Stimulated activated CD8-positive, alpha-beta memory T cell treated with anti-CD3 and anti-CD28 coated beads, Interleukin-4, amount 100 ng/mL, for 1 hour (primary cell): ENCODE data around the gene COL1A2.

Source experiments
- DNase-seq, 2 donors: peaks; one replicate each; pipeline ENCODE4 v3.0.0-alpha.2; 2020; ENCODE audit warnings: low read depth in 2 of 2, low spot score in 1 of 2

The COL1A2 gene

DNA sequence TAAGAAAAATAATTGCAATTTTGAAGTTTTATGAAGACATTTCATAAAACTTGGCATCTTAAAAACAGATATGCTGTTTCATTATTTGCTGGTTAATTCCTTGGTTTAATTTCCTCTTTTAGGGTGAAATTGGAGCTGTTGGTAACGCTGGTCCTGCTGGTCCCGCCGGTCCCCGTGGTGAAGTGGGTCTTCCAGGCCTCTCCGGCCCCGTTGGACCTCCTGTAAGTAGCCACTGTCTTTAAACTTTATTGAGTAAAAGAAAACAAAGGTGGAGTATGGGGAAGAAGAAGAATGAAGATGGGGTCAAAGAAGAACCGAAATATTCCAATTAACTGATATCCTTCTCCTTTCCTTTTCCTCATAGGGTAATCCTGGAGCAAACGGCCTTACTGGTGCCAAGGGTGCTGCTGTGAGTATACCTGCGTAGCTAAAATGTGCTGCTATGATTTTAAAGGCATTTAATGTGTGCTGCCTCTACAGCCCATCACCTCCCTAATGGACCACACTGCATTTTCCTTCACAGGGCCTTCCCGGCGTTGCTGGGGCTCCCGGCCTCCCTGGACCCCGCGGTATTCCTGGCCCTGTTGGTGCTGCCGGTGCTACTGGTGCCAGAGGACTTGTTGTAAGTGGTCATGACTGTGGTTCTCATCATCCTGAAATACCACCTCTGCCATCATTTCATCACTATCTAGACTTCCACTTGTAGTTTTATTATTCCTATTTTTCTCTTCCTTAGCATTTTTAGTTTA lies 14.7 kb downstream of the COL1A2 start:
- no peak for DNase-seq

GRCh38 chr7:94410413-94411187 lies 15.9 kb downstream of the COL1A2 start:
- DNase-seq, result no peak

DNA sequence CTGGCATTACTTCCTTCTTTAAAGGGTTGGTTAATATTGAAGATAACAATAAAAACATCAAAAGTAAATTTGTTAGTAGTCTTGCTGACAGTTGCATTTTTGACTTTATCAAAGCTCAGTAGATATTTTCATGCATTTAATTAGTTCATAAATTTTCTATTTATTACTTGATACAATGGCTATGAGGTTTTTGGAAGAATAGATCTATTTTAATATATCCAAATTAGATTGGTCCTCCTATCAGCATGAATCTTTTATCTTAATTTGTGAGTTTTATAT lies 16.4 kb downstream of the COL1A2 start:
- DNase-seq, result no peak

DNA sequence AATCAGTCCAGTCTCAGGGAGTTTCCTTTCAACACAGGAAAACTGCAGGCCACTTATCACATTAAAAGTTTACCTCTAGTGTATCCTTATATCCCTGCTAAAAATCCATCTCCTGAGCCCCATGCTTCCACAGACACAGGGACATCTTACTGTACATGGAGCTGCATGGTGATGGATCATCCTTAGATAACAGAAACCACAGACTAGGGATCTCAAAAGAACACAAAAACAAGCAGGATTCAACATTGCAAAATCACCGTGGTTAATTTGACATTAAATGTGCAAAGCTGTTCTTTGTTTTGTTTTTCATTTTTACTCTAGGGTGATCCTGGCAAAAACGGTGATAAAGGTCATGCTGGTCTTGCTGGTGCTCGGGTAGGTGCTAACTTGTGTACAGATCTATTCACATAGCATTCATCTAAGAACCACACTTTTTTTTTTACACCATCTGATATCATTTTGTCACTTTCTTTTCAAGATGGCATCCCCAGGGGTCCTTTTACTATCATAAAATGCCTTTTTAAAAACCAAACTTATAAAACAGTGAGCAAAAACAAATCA lies 18.1 kb downstream of the COL1A2 start:
- no peak for DNase-seq

- DNase-seq, result no peak
Measured at GRCh38 chr7:94414481-94414880, 19.8 kb downstream of the COL1A2 start.

DNA sequence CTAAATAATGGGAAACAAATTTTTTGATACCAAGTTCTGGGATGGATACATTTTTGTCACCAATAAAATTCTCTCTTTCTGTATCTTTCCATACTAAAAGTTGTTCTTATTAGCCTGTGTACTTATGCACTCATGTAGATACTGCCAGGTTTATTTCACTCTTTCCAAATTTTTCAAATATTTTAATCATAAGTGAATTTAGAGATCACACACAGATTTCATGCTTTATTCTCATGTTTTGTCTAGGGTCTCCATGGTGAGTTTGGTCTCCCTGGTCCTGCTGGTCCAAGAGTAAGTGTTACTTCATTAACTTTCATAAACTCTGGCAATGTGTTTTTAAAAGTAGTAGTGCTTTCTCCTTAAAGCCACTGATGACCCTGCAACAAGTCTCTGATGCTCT lies 20.3 kb downstream of the COL1A2 start:
- DNase-seq, result no peak

- DNase-seq, result no peak
Measured at GRCh38 chr7:94417306-94417705, 22.6 kb downstream of the COL1A2 start.

DNA sequence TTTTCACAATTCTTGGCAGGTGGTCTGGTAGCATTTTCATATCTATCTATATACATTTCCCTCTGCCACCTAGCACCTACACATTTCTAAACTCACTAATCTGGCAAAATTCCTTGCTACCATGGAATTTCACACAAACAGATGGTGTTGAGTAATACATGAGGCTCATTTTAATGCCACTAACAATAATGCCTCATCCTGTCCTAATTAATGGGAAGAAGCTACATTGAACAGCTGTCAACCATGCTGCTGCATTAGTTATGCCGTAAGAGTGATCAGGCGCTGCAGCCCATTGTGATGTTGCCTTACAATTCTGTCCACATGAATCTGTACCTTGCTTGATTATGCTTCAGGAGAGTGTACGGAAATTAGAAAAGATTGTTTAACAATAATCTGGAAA lies 23.2 kb downstream of the COL1A2 start:
- DNase-seq, result no peak

GRCh38 chr7:94418851-94419250 lies 24.2 kb downstream of the COL1A2 start:
- no peak for DNase-seq

- DNase-seq, result no peak
Measured at GRCh38 chr7:94420328-94420727, 25.6 kb downstream of the COL1A2 start.

GRCh38 chr7:94421681-94422080 lies 27.0 kb downstream of the COL1A2 start:
- DNase-seq, result no peak

- no peak for DNase-seq
Measured at GRCh38 chr7:94422136-94422535, 27.4 kb downstream of the COL1A2 start.

- DNase-seq, result no peak
Measured at GRCh38 chr7:94422827-94423460, 28.2 kb downstream of the COL1A2 start.

DNA sequence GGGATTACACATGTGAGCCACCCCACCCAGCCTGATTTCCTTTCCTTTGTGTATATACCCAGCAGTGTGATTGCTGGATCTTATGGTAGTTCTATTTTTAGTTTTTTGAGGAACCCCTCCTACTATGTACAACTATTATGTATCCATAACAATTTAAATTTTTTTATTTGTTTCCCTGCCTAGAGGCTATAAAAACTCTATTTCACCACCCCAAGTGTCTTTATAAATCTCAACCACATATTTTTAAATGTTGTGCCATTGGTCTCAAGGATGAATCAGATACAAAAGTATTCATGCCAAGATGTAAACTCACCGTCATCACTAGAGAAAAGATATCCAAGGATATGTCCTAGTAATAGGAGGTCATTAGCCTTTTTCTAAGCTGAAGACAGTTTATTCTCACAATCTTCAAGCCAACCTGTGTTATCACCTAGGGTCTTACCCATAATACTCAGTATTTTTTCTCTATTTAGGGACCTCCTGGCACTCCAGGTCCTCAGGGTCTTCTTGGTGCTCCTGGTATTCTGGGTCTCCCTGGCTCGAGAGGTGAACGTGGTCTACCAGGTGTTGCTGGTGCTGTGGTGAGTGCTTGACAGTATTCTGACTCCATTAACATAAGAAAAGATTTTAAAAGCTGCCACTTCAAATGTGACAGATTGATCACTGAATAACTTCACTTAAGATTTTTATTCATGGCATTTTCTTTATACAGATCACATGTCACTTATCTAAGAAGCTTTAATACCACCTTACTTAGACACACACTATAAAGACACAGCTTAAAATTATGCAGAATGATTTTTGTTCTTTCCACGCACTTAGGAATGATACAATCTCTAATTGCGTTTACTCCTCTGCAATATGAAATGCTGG lies 29.4 kb downstream of the COL1A2 start:
- DNase-seq, result no peak

DNA sequence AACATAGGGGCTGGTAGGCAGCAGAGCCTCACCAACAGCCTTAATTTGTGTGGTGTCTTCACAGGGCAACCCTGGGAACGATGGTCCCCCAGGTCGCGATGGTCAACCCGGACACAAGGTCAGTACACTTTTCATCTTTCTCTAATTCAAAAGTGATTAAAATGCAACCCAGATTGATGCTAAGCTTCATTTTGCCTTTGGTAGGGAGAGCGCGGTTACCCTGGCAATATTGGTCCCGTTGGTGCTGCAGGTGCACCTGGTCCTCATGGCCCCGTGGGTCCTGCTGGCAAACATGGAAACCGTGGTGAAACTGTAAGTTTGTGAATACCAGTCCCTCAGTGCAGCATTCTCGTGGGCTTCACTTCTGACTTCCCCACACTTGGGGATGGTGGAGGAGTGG lies 30.9 kb downstream of the COL1A2 start:
- DNase-seq, result no peak

- DNase-seq, result no peak
Measured at GRCh38 chr7:94426980-94427875, 32.5 kb downstream of the COL1A2 start.

- no peak for DNase-seq
Measured at GRCh38 chr7:94429153-94429552, 34.5 kb downstream of the COL1A2 start.

GRCh38 chr7:94431176-94431575 lies 36.5 kb downstream of the COL1A2 start:
- no peak for DNase-seq

DNA sequence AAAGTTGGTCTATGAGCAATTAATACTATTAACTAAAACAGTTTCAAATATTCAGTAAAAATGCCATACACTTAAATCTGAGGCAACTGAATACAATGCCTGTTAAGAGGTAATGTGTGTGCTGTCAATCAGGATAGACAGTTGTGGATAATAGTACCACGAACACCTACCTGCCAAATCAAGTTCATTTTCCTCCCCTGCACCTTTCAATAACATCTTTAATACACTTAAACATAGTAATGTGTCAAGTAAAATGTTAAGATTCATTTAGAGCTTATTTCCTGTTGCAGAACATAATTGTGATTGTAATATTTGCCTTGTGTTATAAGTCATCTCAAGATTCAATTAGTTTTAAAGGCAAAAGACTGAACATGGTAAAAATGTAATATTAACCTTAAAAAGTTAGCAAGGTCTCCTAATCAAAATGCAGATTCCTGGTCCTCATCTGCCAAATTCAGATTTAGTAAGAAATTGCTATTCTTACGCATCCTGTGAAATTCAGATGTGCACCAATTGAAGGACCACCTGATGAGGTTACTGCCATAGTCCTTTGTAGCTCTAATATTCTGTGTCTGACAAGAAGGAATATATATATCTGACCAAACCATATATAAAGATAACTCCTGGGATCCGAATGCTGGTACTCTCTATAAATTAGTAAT lies 37.1 kb downstream of the COL1A2 start:
- DNase-seq, result no peak

DNA sequence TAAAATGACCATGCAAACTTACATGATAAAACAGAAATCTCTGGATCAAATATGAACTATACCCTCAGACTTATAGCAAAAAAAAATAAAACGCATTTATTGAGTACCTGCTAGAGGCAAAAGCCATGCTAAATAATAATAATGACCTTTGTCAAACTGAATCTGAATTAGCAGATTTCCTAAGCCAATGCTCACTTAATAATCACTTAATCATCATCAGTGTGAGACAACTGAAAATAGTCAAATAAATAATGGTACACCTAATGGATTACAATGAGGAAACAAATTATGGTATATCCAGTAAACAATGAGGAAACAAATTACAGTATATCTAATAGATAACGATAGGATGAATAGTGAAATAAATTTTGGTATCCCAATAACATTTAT lies 37.6 kb downstream of the COL1A2 start:
- no peak for DNase-seq
